A549 (cell line): Measurements from ENCODE around the gene PYGB.

Source experiments
- CBX2 ChIP-seq: fragments of 200-600 bp; sonication (generic); IDR thresholded peaks from 2 replicates; pipeline ENCODE4 v1.6.1; 2016; ENCODE audit warnings: low read depth, mild to moderate bottlenecking, borderline replicate concordance
- POLR2A ChIP-seq: IDR thresholded peaks from 2 replicates; pipeline ENCODE4 v1.6.1; 2012; ENCODE audit warnings: mild to moderate bottlenecking, low read length
- RFX5 ChIP-seq: fragments of 450-650 bp; IDR thresholded peaks from 2 replicates; pipeline ENCODE4 v1.7.1; 2014; ENCODE audit warnings: antibody characterized with exemption, mild to moderate bottlenecking, moderate library complexity
- RNF2 ChIP-seq: fragments of 200-600 bp; sonication (generic); IDR thresholded peaks from 2 replicates; pipeline ENCODE4 v1.6.1; 2016; ENCODE audit warnings: low read depth, mild to moderate bottlenecking, antibody characterized with exemption, moderate library complexity, borderline replicate concordance
- TF ChIP-seq, protein P1 (sequence below): fragments of >200 bp; sonication (Bioruptor Twin); formaldehyde crosslinking; IDR thresholded peaks from 3 replicates; pipeline ENCODE4 v1.5.1; 2016
- TF ChIP-seq, protein P2 (sequence below): fragments of 200-600 bp; sonication (generic); IDR thresholded peaks from 2 replicates; pipeline ENCODE4 v1.6.1; 2016; ENCODE audit warnings: antibody characterized with exemption, mild to moderate bottlenecking, moderate library complexity

DNA sequence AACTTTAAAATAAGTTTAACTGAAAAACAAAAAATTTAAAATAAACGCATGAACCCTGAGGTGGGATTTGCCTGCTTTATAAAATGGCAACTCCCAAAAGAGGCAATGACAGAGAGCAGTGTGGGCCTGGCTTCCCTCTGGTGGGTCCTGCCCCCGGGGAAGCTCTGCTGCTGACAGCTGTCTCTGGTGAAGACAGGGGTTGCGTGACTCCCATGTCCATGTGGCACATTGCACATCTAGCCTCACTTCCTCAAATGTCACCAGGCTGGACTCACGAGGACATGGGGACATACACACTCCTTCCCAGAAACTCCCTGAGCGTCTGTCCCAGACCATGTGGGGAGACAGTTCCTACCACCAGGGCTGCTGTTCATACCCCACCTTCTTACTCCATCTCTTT is 76.5 kb downstream of the PYGB start:
- TF ChIP-seq, protein P1, sequence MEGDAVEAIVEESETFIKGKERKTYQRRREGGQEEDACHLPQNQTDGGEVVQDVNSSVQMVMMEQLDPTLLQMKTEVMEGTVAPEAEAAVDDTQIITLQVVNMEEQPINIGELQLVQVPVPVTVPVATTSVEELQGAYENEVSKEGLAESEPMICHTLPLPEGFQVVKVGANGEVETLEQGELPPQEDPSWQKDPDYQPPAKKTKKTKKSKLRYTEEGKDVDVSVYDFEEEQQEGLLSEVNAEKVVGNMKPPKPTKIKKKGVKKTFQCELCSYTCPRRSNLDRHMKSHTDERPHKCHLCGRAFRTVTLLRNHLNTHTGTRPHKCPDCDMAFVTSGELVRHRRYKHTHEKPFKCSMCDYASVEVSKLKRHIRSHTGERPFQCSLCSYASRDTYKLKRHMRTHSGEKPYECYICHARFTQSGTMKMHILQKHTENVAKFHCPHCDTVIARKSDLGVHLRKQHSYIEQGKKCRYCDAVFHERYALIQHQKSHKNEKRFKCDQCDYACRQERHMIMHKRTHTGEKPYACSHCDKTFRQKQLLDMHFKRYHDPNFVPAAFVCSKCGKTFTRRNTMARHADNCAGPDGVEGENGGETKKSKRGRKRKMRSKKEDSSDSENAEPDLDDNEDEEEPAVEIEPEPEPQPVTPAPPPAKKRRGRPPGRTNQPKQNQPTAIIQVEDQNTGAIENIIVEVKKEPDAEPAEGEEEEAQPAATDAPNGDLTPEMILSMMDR = no peak
- TF ChIP-seq RFX5 = no peak
- TF ChIP-seq RNF2 = no peak
- TF ChIP-seq CBX2 = no peak
- TF ChIP-seq, protein P2, sequence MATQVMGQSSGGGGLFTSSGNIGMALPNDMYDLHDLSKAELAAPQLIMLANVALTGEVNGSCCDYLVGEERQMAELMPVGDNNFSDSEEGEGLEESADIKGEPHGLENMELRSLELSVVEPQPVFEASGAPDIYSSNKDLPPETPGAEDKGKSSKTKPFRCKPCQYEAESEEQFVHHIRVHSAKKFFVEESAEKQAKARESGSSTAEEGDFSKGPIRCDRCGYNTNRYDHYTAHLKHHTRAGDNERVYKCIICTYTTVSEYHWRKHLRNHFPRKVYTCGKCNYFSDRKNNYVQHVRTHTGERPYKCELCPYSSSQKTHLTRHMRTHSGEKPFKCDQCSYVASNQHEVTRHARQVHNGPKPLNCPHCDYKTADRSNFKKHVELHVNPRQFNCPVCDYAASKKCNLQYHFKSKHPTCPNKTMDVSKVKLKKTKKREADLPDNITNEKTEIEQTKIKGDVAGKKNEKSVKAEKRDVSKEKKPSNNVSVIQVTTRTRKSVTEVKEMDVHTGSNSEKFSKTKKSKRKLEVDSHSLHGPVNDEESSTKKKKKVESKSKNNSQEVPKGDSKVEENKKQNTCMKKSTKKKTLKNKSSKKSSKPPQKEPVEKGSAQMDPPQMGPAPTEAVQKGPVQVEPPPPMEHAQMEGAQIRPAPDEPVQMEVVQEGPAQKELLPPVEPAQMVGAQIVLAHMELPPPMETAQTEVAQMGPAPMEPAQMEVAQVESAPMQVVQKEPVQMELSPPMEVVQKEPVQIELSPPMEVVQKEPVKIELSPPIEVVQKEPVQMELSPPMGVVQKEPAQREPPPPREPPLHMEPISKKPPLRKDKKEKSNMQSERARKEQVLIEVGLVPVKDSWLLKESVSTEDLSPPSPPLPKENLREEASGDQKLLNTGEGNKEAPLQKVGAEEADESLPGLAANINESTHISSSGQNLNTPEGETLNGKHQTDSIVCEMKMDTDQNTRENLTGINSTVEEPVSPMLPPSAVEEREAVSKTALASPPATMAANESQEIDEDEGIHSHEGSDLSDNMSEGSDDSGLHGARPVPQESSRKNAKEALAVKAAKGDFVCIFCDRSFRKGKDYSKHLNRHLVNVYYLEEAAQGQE = no peak
- no peak for TF ChIP-seq POLR2A
